DMS153 treated with DMSO at 0.1 percent for 48 hours (cell line): ENCODE measurements around the gene SLC2A10.

Source experiments
- DNase-seq: peaks from one replicate; lab custom pipeline; 2025; ENCODE audit not compliant: unreplicated experiment; lab: John Stamatoyannopoulos, UW

SLC2A10 gene

DNA sequence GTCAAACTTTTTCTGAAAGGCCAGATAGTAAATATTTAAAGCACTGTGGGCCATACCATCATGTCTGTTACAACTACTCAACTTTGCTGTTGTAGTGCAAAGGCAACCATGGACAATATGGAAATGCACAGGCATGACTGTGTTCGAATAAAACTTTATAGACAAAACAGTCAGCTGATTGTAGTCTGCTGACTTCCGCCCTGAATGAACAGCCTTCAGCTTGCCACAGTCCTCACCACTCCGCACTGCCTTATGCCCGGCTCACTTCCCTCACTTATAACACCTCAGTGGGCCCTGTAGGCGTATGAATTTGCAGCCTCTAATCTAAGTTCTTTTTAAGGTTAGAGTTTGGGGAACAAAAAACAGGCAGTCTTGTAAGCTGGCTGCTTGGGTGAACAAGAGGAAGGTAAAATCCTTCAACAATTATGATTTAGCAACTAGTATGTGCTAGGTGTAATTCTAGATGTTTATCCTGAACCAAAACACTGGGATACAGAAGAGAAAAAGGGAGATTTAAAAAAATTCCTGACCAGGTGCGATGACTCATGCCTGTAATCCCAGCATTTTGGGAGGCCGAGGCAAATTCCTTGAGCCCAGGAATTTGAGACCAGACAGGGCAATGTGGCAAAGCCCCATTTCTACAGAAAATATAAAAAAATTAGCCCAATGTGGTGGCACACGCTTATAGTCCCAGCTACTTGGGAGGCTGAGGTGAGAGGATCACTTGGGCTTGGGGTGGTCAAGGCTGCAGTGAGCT, 6.8 kb upstream of the SLC2A10 start:
- no peak for DNase-seq

DNA sequence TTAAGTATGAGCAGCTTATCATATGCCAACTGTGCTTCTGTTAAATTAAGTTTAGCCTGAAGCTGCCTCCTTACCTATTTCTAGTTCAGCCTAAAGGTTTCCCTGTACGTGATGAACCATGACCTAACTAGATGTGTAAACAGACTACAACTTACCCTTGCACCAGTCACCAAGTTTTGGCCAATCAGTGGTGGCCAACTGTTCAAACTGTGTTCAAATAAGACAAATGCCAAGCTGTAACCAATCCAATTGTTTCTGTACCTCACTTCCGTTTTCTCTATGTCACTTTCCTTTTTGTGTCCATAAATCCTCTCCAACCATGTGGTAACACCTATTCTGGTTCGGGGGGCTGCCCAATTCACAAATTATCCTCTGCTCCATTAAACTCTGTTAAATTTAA, 6.0 kb upstream of the SLC2A10 start:
- no peak for DNase-seq

DNA sequence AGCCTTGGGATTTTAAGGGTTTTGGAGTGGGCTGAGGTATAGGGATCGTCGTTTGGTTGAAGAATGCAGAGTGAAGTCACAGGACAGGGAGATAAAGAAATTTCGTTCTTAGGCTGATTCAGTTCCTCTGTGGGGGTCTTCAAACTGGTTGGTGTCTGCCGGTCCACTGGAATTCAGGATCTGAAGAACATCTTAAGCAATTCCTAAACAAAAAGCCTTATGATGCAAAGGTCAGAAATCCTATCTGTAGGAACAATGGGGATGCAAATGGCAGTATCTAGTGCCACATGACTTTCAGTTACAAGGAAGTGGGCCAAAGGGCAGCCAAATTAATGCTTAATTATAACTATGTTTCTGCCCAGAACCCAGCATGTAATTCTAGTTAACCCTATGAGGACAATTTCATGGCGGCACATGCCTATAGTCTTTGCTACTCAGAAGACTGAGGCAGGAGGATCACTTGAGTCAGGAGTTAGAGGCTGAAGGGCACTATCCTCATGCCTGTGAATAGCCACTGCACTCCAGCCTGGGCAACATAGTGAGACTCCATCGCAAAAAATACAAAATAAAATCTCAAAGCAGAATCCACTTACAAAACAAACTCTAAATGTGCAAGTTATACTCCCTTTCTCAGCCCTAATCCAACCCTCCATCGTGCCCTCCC, 4.6 kb upstream of the SLC2A10 start:
- DNase-seq, result no peak

DNA sequence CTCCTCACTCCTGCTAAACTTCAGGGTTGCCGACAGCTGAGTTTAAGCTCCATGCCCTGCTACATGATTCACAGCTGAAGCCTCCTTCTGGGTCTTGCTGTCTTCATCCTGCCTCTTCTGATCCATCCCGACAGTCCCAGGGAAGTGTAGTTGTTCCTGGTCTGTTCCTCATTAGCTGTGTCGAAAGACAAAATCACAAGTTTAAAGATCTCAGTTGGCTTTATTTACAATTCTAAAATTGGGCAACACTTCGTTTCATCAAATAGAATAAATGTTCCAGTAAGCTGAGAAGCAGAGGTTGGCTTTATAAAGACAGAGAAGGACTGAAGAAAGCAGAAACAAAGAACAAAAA, 4.1 kb upstream of the SLC2A10 start:
- no peak for DNase-seq

DNA sequence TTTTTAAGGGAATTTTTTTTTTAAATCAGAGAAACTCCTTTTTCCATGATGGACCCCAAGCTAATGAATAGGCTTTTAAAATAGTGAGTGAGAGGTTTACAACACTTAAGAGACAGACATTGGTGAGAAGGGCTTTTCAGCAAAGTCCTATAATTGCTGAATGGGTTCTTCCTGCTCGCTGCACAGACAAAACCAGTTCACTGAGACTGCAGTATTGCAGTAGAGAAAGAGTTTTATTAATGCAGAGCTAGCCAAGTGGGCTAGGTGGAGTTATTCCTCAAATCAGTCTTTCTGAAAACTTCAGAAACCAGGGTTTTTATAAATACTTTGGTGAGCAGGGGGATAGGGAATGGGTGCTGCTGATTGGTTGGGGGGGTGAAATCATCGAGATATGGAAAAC, 3.2 kb upstream of the SLC2A10 start:
- no peak for DNase-seq

DNA sequence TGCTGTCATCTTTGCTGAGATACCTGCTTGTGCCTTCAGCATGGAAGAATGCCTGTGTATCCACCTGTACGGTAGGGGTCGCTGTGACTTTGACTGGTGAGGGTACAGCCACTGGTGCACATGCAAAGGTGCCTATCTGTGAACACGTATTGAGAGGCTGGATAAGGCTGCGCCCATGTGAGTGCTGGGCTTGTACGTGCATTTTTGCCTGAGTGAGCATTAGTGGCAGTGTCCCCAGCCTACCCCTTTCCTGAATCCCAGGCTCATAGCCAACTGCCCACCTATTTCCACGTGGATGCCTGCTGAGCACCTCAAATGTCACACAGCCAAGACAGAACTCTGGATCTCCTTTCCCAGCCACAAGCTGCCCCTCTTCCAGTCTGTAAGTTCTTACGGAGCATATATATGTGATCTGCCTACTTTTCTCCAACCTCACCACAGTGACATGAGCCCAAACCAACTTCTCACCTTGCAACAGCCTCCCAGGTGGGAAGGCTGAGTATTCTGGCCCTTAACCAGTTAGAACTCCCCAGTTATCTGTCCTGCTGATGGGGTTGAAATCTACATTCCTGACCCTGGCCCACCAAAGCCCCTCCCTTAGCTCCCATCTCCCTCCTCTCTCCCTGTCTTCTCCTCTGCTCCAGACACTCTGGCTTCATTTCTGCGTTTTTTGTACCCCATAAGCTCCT, 1.1 kb upstream of the SLC2A10 start:
- no peak for DNase-seq

DNA sequence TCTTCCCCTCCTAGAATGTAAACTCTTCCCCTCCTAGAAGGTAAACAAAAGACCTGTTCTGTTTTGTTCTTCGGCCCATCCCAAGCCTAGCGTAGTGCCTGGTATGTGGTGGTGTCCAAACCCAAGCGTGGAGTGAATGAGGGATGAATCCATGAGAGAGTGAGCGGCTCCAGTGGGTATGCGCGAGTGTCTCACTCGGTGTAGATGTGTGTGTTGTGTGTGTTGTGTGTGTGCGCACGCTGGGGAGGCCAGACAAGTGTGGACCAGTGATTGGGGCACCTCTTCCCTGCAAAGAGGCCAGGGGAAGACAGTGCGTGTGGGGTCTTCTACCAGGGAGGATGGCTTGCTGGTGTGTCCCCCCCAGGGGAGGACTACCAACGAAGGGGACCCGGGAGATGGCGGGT, 392 bp upstream of the SLC2A10 start:
- no peak for DNase-seq

DNA sequence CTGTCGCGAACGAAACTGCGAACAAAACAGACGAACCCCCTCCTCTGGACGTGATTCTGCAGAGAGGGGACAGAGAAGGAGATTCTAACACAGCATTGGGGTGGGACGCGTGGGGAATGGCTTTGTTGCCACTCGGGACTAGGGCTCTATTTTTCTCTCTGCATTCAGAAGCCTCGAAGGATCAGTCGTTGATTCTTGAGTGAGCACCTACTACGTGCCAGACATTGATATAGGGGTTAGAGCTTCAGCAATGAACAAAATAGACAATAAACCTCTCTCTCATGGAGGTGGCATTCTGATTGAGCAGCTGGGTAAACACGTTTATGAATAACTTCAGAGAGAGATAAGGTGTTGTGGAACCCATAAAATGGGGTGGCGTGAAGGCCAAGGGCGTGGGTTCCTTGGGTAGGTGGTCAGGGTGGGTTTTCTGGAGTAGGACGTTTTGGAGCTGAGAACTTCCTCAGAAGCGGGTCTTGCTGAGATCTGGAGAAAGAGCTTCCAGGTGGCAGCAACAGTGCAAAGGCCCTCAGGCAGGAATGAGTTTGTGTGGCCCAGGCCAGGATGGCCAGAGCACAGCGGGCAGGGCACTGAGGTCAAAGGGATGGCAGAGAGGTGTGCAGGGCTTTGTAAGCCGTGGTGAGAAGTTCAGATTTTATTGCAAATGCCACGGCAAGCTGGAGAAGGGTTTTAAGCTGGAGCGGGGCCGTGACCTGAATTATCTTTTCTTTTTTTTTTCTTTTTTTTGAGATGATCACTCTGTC, 884 bp downstream of the SLC2A10 start:
- DNase-seq, result no peak

DNA sequence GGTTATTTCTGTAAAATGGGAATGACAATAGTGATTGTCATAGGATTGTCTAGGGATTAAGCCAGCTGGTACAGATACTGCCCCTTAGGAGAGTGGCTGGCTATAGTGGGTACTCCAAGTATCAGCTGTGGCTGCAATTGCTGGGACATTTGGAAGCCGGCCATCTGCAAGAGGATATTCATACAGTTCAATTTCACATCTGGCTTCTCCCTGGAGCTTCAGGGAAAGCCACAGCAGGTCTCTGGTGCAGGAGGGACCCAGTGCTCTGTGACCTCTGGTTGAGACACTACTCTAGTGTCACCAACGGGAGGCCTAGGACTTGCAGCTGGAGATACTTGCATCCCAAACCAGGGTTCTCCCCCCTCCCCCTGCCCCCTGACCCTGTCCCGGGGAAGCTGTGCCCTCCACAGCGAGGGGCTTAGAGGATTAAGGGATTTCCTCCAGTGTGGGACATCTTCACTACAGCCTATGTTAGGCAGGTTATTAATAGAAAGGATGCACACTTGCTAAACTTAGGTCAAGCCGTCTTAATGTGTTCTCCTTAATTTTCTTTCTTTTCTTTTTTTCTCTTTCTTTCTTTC, 2.7 kb downstream of the SLC2A10 start:
- no peak for DNase-seq

DNA sequence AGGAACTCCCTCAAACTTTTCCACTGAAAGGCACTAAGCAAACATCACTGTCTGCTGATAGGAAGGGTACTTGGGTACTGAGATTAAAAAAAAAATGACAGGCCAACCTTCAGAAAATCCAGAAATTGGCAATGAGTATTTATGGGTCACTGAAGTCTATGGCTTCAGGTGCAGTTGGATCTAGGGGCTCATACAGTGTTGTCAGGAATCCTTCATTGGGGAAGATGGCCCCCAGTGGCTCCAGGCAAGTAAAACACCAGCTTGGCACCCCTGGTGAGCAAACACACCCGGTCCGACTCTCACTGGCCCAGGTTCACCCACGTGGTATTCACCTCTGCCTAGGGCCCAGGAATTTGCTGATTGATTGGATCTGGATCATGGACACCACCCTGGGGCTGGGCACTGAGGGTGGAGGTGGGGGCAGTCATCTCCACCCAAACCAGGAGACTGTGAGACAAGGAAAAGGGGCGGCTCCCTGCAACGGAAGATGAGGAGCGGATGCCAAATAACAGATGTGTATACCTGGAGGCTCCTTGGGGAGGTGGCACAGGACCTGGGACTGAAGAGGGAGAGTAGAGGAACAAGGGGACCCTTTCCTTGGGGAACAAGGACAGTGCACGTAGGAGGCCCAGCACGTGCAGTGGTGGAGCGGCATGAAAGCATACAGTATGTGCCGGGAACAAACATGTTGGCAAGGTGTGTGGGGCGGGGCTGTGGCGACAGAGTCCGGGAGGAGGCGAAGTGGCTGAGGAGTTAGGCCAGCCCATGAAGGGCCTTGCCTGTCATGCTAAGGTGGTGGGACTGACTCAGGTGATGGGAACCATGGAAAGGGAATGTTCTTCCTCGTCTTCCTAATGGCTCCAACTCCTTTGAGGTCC, 4.7 kb downstream of the SLC2A10 start:
- no peak for DNase-seq

DNA sequence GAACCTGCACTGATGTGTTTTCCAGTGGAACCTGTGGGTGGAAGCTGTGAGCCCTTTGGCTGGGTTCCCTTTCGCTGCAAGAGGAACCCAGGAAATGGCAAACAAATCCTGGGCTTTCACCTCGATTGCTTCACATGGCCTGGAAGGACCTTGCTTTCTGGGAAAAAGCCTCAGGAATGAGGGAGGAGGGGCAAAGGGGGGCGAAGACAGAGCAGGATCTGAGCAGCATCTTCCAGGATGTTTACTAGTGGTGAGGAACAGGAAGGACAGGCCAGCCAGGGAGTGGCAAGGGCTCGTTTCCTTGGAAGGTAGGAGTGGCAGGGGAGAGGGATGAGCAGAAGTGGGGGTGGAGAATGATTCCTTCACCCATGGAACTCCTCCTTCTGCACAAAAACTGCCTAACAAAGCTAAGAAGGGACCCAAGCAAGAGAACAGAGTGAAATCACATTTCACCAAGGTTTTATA, 5.9 kb downstream of the SLC2A10 start:
- no peak for DNase-seq

DNA sequence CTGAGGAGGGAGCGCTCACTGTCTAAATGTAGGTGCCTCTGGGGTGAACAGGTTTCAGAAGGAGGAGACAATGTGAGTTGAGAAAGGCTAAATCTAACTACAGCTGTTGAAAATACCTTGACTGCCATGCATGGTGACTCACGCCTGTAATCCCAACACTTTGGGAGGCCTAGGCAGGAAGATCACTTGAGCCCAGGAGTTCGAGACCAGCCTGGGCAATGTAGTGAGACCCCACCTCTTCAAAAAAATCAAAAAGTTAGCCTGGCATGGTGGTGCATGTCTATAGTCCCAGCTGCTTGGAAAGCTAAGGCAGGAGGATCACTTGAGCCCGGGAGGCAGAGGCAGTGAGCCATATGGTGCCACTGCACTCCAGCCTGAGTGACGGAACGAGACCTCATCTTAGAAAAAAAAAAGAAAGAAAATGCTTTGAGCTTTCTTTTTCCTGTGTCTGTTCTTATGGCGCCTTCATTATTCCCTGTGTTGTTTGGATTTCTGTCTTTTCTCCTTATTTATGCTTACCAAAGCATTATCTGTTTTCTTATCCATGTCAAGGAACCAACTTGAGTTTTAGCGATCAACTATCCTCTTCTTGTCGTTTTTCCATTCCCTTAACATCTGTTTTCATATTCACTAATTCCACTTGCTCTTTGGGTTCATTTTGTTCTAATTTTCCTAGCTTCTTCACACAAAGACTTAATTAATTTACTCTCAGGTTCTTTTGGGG, 8.5 kb downstream of the SLC2A10 start:
- no peak for DNase-seq

DNA sequence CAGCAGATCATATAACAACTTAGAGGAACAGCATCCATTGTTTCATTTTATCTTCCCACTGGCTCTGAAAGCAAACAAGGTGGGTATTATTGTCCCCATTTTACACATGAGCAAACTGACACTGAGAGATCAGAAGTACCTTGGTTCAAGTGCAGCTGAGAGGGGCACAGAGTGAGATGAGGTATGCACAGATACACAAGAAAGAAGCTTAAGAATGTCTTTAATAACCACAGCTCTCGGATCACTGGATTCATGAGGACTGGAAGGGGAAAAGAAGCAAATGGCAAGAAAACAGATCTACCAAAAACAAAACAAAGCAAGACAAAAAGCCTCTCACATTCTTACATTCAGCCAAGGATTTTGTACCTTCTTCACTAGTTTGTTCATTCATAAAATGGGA, 10.6 kb downstream of the SLC2A10 start:
- no peak for DNase-seq

DNA sequence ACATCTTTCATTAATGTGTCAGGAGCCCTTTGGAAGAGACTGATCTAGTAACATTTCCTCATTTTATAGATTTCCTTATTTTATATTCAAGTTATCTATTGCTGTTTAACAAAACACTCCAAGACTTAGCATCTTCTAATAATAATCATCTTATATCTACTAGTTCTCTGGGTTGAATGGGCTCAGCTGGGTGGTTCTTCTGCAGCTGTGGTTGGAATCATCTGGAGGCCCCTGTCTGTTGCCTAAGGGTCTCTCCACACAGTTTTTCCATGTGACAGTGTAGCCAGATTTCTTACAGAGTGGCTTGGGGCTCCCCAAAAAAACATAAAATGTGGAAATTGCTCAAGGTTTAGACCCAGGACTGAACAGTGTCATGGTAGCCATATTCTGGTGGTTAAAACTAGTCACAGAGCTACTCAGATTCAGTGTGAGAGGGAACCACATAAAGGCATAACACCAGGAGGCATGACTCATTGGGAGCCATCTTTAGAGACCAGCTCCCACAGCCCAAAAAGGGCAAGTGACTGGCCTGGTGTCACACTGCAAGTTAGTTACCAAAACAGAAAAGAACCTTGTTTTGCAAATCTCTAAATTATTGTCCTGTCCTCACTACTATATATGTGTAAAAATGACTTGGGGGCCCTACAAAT, 11.5 kb downstream of the SLC2A10 start:
- DNase-seq, result no peak

DNA sequence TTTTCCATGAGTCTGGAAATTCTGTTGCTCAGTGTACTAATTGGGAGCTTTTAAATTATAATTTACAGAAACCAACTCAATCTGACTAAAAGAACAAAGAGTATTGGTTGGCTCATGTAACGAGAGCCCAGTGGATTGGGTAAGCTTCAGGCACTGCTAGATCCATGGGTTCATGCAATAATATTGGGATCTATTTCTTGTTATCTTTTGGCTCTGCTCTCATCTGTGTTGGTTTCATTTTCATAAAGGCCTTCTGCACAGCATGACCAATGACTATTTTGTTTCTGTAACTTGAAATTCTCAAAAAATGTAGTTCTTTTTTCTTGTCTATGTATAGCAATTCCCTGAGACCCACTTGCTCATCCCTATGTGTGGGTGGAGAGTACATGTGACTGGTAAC, 12.0 kb downstream of the SLC2A10 start:
- DNase-seq, result no peak

DNA sequence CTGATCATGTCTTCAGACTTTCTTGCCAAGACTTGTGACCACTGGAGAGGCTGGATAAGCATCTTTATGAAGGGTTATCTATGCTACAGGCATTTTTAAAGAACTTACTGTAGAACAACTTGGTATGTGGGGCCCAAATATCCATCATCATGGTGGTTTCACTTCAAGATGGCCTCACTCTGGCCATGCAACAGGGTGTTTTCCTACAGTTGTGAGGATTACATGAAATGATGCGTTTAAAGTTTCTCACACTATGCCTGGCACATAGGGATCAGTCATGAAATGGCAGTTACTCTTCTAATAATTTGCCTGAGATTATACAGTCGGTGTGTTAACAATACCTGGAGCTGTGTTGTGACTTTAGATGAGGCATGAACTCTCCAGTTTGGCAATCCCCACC, 13.0 kb downstream of the SLC2A10 start:
- no peak for DNase-seq

DNA sequence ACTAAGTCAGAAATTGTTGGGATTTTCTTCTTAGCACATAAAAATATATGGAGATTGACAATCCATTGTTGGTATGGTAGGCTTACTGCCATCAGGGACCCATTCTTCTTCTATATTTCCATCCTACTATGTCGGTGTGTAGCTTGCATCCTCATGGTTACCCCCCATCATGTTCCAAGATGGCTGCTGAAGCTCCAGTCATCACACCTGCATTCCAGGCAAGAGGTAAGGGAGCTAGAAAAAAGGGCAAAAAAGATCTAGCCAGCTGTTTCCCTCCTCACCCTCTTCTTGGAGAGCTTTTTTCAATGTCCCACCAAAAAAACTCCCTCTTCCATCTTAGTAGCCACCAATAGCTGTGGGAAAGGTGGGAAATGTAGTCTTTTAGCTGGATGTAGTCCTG, 13.6 kb downstream of the SLC2A10 start:
- no peak for DNase-seq

DNA sequence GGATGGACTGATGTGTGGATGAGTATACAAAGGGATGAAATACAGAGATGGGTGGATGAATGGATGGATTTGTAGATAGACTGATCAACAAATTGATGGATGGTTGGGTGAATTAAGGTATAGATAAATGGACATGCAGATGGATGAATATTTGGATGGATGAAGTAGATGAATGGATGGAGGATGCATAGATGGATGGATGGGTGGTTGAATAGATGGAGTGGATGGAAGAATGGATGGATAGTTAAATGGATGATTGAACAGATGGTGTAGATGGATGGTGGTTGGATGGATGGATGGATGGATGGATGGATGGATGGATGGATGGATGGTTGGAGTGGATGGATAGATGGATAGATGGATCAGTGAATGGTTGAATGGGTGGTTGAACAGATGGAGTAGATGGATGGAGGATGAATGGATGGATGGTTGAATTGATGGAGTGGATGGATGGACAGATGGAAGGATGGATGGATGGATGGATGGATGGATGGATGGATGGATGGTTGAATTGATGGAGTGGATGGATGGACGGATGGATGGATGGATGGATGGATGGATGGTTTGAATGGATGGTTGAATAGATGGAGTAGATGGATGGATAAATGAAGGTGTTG, 15.0 kb downstream of the SLC2A10 start:
- DNase-seq, result no peak
